NCI-H2081 treated with DMSO at 0.1 percent for 48 hours (cell line): ENCODE data around the gene YWHAG.
"Not testable (repeated sequence)": the region's sequence is repeated elsewhere in the genome, so short reads cannot be mapped to it uniquely, and the experiment has no call there.

Experiments
- DNase-seq: peaks from one replicate; lab custom pipeline; 2025; lab: John Stamatoyannopoulos, UW

YWHAG gene

GRCh38 chr7:76346778-76347177 lies 12.0 kb downstream of the YWHAG start:
- no peak for DNase-seq

- DNase-seq: no peak
Measured at GRCh38 chr7:76346097-76346496, 12.7 kb downstream of the YWHAG start.

DNA sequence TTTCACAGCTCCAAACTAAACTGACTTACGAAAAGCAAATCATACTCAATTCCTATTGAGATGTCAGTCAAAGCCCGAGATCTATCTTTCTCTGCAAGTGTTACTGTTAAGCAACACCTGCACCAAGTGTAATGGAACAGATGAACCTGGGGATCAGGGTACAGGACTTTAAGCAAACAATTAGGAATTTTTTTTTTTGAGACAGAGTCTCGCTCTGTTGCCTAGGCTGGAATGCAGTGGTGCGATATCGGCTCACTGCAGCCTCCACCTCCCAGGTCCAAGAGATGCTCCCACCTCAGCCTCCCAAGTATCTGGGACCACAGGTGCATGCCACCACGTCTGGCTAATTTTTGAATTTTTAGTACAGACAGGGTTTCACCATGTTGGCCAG lies 14.9 kb downstream of the YWHAG start:
- DNase-seq: no peak

GRCh38 chr7:76343294-76343930 lies 15.4 kb downstream of the YWHAG start:
- DNase-seq: no peak

DNA sequence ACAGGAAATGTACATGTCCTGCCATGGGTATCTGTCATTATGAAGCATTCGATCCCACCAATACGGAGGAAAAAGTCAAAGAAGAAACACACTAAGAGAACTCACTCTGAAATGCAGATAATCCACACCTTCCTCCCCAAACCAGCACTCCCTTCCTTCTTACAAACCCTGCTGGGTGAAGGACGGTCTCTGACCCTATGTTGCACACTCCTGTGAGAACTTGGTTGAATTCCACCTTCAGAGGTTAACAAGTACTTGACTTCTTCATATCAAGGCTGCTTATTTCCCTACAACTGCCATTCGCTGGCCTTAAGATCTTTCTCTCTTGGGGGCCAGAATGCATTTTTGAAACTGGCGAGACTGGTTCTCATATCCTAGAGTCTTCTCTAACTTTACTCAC lies 16.6 kb downstream of the YWHAG start:
- DNase-seq: no peak

- DNase-seq: no peak
Measured at GRCh38 chr7:76340617-76341131, 18.1 kb downstream of the YWHAG start.

DNA sequence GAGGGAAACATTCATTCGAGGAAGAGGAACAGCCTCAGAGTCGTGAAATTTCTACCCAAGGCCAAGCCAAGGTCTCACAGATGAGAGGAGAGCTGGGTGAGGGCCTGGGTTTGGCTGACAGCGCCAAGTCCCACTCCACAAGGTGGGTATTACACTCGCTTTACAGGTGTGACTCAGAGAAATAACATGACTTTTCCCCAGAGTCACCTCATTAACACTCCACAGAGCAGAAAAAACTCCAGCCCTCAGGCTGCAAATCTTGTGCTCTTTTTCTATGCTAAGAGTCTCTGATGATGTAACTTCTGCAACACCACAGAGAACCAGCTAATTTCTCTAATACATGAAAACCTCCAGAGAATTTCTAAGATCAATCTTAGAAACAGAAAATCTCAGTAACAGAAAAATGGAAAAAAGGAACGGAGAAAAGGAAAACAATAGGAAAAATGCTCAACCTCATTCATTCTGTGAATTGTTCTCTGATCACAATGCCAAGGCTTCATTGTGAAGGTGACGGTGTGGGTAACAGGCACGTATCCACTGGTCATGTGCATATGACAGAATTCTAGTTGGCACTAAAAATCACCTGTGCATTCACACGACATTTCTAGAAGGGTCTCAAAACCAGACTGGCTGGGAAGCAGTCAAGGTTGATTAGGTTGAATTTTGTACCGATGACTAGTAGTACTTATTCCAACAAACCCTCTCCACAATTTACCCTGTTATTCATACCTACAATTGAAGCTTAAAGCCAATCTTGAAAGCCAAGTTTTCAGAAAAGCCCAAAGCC lies 20.3 kb downstream of the YWHAG start:
- no peak for DNase-seq

GRCh38 chr7:76337147-76337546 lies 21.6 kb downstream of the YWHAG start:
- no peak for DNase-seq

- DNase-seq: no peak
Measured at GRCh38 chr7:76336094-76336493, 22.7 kb downstream of the YWHAG start.

- DNase-seq: not testable (repeated sequence)
Measured at GRCh38 chr7:76335417-76335816, 23.4 kb downstream of the YWHAG start.

DNA sequence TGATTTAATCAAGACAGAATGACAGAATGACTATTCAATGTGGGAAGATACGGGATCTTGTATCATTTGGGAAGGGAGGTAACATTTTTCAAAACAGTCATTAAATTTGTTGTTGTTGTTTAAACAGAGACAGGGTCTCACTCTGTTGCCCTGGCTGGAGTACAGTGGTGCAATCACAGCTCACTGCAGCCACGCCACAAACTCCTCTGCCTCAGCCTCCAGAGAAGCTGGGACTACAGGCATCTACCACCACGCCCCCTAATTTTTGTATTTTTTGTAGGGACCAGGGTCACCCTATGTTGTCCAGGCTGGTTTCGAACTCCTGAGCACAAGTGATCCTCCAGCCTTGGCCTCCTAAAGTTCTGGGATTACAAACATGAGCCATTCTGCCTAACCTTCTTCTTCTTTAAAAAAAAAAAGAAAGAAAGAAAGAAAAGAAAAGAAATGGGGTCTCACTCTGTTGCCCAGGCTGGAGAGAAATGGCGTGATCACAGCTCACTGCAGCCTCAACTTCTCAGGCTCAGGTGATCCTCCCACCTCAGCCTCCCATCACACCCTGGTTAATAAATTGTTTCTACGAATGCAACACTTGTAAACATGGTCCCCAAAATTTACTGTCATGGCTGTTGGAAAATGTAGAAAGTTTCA lies 24.3 kb downstream of the YWHAG start:
- DNase-seq: no peak

DNA sequence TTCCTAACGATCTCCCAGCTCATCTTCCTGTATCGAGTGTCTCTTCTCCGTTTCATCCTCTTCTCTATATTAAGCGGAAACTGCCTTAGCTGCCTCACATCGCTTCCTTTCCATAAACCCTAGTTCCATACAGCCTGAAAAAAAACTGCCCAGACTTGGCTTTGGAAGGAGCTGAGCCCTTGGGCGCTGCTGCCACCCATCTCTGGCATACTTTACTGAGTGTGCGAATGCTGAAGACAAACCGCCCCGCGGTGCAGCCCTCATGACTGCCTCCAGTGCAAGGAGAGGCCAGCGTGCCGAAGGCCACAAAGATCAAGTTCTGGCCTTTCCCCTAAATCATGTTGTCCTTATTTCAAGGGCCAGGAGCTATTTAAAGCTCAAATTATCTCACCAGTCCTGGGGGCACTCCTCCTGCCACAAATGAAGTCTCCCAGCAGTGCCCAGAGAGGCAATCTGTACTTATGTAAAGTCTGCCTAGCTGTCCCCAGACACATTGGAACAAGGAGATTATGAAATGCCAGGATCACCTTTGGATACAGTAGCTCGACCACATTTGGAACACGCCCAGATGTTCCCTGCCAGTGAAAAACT lies 25.2 kb downstream of the YWHAG start:
- DNase-seq: no peak

GRCh38 chr7:76332078-76332477 lies 26.7 kb downstream of the YWHAG start:
- no peak for DNase-seq

GRCh38 chr7:76330673-76331072 lies 28.1 kb downstream of the YWHAG start:
- DNase-seq: no peak

DNA sequence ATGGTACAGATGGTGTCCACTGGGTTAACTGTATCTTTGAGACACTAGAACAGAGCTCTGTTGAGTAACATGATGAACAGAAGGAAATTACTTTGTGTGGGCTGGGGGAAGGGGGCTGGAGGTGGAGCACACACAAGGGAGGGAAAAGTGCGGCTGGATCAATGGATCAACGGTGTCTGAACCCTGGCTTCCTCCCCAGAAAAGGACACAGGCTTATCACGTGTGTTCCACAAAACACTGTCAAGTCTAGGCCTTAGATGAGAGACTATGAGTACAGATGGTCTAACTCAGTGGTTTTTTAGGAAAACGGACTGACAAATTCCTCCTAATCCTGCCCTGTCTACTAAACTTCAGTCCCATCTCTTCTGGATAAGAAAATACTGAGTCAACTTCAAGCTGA lies 28.5 kb downstream of the YWHAG start:
- DNase-seq: no peak

GRCh38 chr7:76329479-76329878 lies 29.3 kb downstream of the YWHAG start:
- no peak for DNase-seq

- DNase-seq: no peak
Measured at GRCh38 chr7:76328389-76328788, 30.4 kb downstream of the YWHAG start.

DNA sequence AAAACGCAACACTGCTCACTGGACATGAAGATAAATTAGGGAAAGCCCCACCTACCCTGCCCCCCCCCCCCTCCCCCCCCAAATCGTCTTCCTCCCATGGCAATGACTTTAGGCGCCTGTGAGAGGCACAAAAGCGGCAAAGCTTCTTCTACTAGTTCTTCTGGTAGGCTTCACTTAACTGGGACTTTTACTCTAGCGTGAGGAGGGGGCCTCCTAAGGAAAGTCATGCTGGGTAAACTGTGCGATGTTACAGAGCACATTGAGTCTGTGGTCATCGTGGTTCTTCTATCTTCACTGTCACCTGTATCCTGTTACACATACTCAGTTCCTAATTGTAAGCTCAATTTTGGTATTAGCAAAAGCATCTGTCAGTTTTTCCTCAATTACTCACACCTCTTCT lies 31.2 kb downstream of the YWHAG start:
- no peak for DNase-seq

GRCh38 chr7:76326646-76327233 lies 32.1 kb downstream of the YWHAG start:
- no peak for DNase-seq

- no peak for DNase-seq
Measured at GRCh38 chr7:76325811-76326210, 33.0 kb downstream of the YWHAG start.

DNA sequence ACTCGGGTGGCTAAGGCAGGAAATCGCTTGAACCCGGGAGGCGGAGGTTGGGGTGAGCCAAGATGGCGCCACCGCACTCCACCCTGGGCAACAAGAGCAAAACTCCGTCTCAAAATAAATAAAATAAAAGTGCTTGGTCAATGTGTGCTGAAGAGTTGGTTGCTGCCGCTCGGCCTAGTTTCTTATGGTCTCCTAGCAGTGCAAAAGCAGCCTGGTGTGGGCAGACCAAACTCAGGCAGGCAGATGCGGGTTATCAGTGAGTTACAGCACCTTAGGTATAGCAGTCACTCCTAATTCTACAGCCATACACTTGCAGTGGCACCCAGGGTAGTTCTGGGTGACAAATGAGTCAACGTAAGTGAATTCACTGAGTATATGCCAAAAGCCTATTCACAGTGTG lies 33.7 kb downstream of the YWHAG start:
- no peak for DNase-seq
